ENCODE results near the gene FAM110C.

FAM110C gene

DNA sequence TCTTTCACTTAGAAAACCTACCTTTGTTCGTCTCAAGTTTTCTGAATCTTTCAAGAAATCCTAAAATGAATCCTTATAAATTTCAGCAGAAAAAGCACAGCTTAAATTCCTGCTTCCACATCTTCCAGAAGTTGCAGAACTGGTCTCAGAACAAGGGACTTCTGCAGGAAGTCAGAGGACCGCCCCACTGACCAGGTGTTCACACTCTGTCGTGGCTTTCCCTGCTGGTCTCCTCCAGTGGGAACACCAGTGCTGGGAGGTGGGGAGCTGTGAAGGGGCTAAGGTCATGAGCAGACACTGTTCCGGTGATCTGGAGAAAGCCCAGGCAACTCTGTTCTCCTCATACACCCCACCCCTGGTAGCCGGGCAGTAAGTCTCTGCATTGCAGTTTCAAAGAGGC, 3.5 kb downstream of the FAM110C start:
- no peak overlapping the region for H3K27ac ChIP-seq (ENCODE audit: low read length)
- H3K79me2 ChIP-seq (ENCODE audit: low read length) = no peaks in the 10 kb centered on the region
- no peaks in the 10 kb centered on the region for H3K9me3 ChIP-seq (replicated peaks; ENCODE audit: insufficient read depth, low read length)
- no peaks in the 10 kb centered on the region for H3F3A ChIP-seq (ENCODE audit: insufficient read depth, low read length)
- H2AFZ ChIP-seq (ENCODE audit: low read length) = no peak overlapping the region
- H3K4me3 ChIP-seq (ENCODE audit: low read length) = no peak overlapping the region
- no peaks in the 10 kb centered on the region for H3K27me3 ChIP-seq (replicated peaks; ENCODE audit: insufficient read depth, low read length)
- no peak for DNase-seq
- no peaks in the 10 kb centered on the region for H4K20me1 ChIP-seq (ENCODE audit: insufficient read depth, low read length)
- H3K9ac ChIP-seq (ENCODE audit: low read length) = no peak overlapping the region
- no peaks in the 10 kb centered on the region for H3K4me1 ChIP-seq (ENCODE audit: low read length)
- H3K9me2 ChIP-seq (replicated peaks; ENCODE audit: insufficient read depth, low read length) = no peaks in the 10 kb centered on the region
- TF ChIP-seq, protein P1, sequence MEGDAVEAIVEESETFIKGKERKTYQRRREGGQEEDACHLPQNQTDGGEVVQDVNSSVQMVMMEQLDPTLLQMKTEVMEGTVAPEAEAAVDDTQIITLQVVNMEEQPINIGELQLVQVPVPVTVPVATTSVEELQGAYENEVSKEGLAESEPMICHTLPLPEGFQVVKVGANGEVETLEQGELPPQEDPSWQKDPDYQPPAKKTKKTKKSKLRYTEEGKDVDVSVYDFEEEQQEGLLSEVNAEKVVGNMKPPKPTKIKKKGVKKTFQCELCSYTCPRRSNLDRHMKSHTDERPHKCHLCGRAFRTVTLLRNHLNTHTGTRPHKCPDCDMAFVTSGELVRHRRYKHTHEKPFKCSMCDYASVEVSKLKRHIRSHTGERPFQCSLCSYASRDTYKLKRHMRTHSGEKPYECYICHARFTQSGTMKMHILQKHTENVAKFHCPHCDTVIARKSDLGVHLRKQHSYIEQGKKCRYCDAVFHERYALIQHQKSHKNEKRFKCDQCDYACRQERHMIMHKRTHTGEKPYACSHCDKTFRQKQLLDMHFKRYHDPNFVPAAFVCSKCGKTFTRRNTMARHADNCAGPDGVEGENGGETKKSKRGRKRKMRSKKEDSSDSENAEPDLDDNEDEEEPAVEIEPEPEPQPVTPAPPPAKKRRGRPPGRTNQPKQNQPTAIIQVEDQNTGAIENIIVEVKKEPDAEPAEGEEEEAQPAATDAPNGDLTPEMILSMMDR (IDR thresholded peaks at IDR 0.05; ENCODE audit: low read length) = no peak
- TF ChIP-seq EZH2 (optimal IDR thresholded peaks at IDR 0.05; ENCODE audit: low read depth, low read length) = no peak
- no peak for TF ChIP-seq EZH2phosphoT487 (IDR thresholded peaks at IDR 0.05; ENCODE audit: low read length)
- H3K36me3 ChIP-seq (replicated peaks; ENCODE audit: insufficient read depth, low read length) = no peaks in the 10 kb centered on the region
- no peak overlapping the region for H3K4me2 ChIP-seq (ENCODE audit: low read depth, low read length)

DNA sequence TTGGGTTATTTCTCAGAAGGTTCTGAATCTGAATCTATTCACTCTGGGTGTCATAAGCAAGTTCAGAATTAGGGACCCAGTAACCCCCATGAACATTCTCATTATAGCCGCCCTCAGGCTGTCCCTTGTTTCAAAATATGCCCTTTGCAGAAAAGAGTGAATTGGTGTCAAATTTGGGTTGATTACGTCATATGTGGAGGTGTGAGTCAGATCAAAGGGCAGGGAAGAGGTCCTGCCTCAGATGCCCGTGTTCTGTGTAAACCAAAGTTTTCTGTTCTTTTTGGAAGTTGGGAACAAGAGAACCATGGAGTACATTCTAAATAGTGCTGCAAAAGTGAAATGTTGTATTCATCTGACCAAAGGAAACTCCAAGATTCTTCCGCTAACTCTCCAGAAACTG, 5.8 kb downstream of the FAM110C start:
- no peaks in the 10 kb centered on the region for H4K20me1 ChIP-seq (ENCODE audit: insufficient read depth, low read length)
- no peaks in the 10 kb centered on the region for H3K9me3 ChIP-seq (replicated peaks; ENCODE audit: insufficient read depth, low read length)
- H3K36me3 ChIP-seq (replicated peaks; ENCODE audit: insufficient read depth, low read length) = no peaks in the 10 kb centered on the region
- no peak overlapping the region for H3K27ac ChIP-seq (ENCODE audit: low read length)
- H3K4me2 ChIP-seq (ENCODE audit: low read depth, low read length) = no peak overlapping the region
- no peaks in the 10 kb centered on the region for H3K9me2 ChIP-seq (replicated peaks; ENCODE audit: insufficient read depth, low read length)
- H3K4me1 ChIP-seq (ENCODE audit: low read length) = no peaks in the 10 kb centered on the region
- TF ChIP-seq, protein P1 (IDR thresholded peaks at IDR 0.05; ENCODE audit: low read length) = no peak
- TF ChIP-seq EZH2 (optimal IDR thresholded peaks at IDR 0.05; ENCODE audit: low read depth, low read length) = no peak
- no peak for TF ChIP-seq EZH2phosphoT487 (IDR thresholded peaks at IDR 0.05; ENCODE audit: low read length)
- no peaks in the 10 kb centered on the region for H3K27me3 ChIP-seq (replicated peaks; ENCODE audit: insufficient read depth, low read length)
- H2AFZ ChIP-seq (ENCODE audit: low read length) = no peak overlapping the region
- no peaks in the 10 kb centered on the region for H3K79me2 ChIP-seq (ENCODE audit: low read length)
- DNase-seq = no peak
- H3F3A ChIP-seq (ENCODE audit: insufficient read depth, low read length) = no peaks in the 10 kb centered on the region
- H3K4me3 ChIP-seq (ENCODE audit: low read length) = no peak overlapping the region
- no peak overlapping the region for H3K9ac ChIP-seq (ENCODE audit: low read length)

DNA sequence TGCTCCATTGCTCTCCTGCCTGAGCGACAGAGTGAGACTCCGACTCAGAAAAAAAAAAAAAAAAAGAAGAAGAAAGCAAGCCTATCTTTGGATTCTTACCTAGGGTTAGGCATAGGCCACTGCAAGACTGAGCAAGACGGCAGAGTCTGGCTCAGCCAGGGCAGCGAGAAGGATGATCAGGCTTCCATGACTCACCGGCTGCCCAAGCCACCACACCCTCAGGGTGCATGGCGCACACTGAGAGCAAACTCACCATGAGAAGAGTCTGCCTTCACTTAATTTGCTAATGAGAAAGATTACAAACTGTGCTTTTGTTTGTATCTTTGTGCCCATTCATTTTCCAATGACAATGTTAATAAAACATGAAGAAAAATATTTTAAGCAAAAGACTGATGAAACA, 8.2 kb downstream of the FAM110C start:
- Histone ChIP-seq H3K9me3 (replicated peaks; ENCODE audit: insufficient read depth, low read length) (no peaks in the 10 kb centered on the region), H3K9ac (ENCODE audit: low read length) (no peak overlapping the region), H3K4me3 (ENCODE audit: low read length) (no peak overlapping the region), H3K36me3 (replicated peaks; ENCODE audit: insufficient read depth, low read length) (no peaks in the 10 kb centered on the region), H3F3A (ENCODE audit: insufficient read depth, low read length) (no peaks in the 10 kb centered on the region), H3K27ac (ENCODE audit: low read length) (no peak overlapping the region), H3K4me1 (ENCODE audit: low read length) (peaks cover 11% of the 10 kb centered on the region; the same call in 1 of the 2 replicates), H3K4me2 (ENCODE audit: low read depth, low read length) (no peak overlapping the region), H3K9me2 (replicated peaks; ENCODE audit: insufficient read depth, low read length) (no peaks in the 10 kb centered on the region), H3K27me3 (replicated peaks; ENCODE audit: insufficient read depth, low read length) (no peaks in the 10 kb centered on the region), H3K79me2 (ENCODE audit: low read length) (no peaks in the 10 kb centered on the region), H2AFZ (ENCODE audit: low read length) (no peak overlapping the region), H4K20me1 (ENCODE audit: insufficient read depth, low read length) (no peaks in the 10 kb centered on the region)
- TF ChIP-seq EZH2phosphoT487 (IDR thresholded peaks at IDR 0.05; ENCODE audit: low read length) (no peak), EZH2 (optimal IDR thresholded peaks at IDR 0.05; ENCODE audit: low read depth, low read length) (no peak)
- TF ChIP-seq, protein P1 (IDR thresholded peaks at IDR 0.05; ENCODE audit: low read length) = no peak
- no peak for DNase-seq

Measured in MM.1S (cell line).